ENCODE data around the gene CCDC30.

The CCDC30 gene

GRCh38 chr1:42576935-42577334 is 113.8 kb downstream of the CCDC30 start:
- Histone ChIP-seq H2AFZ (no peak overlapping the region), H3K4me3 (ENCODE audit: low read depth, low read length) (no peak overlapping the region), H3K9me3 (ENCODE audit: control insufficient read depth, low read length) (no peaks in the 10 kb centered on the region), H3K36me3 (ENCODE audit: control insufficient read depth, insufficient read depth, low read length) (no peaks in the 10 kb centered on the region), H3K9ac (no peak overlapping the region), H3K27ac (no peak overlapping the region), H3K79me2 (no peaks in the 10 kb centered on the region), H3K27me3 (ENCODE audit: control insufficient read depth, insufficient read depth, low read length) (no peaks in the 10 kb centered on the region), H3K4me2 (ENCODE audit: low read length) (no peak overlapping the region), H3K4me1 (no peaks in the 10 kb centered on the region)
- TF ChIP-seq CTCF (IDR thresholded peaks at IDR 0.05): no peak

- H3K9ac ChIP-seq: no peak overlapping the region
- no peaks in the 10 kb centered on the region for H3K9me3 ChIP-seq (ENCODE audit: control insufficient read depth, low read length)
- no peak overlapping the region for H3K4me3 ChIP-seq (ENCODE audit: low read depth, low read length)
- H3K4me2 ChIP-seq (ENCODE audit: low read length): no peak overlapping the region
- no peaks in the 10 kb centered on the region for H3K79me2 ChIP-seq
- H3K36me3 ChIP-seq (ENCODE audit: control insufficient read depth, insufficient read depth, low read length): no peaks in the 10 kb centered on the region
- H3K27ac ChIP-seq: no peak overlapping the region
- H2AFZ ChIP-seq: no peak overlapping the region
- no peaks in the 10 kb centered on the region for H3K4me1 ChIP-seq
- TF ChIP-seq CTCF (IDR thresholded peaks at IDR 0.05): no peak
- no peaks in the 10 kb centered on the region for H3K27me3 ChIP-seq (ENCODE audit: control insufficient read depth, insufficient read depth, low read length)
Measured at GRCh38 chr1:42586016-42586415, 122.9 kb downstream of the CCDC30 start.

- no peak overlapping the region for H2AFZ ChIP-seq
- H3K27ac ChIP-seq: no peak overlapping the region
- no peaks in the 10 kb centered on the region for H3K4me1 ChIP-seq
- H3K27me3 ChIP-seq (ENCODE audit: control insufficient read depth, insufficient read depth, low read length): no peaks in the 10 kb centered on the region
- H3K4me3 ChIP-seq (ENCODE audit: low read depth, low read length): no peak overlapping the region
- H3K79me2 ChIP-seq: no peaks in the 10 kb centered on the region
- H3K36me3 ChIP-seq (ENCODE audit: control insufficient read depth, insufficient read depth, low read length): no peaks in the 10 kb centered on the region
- no peaks in the 10 kb centered on the region for H3K9me3 ChIP-seq (ENCODE audit: control insufficient read depth, low read length)
- no peak overlapping the region for H3K4me2 ChIP-seq (ENCODE audit: low read length)
- H3K9ac ChIP-seq: no peak overlapping the region
- TF ChIP-seq CTCF (IDR thresholded peaks at IDR 0.05): no peak
Measured at GRCh38 chr1:42587753-42588152, 124.7 kb downstream of the CCDC30 start.

GRCh38 chr1:42592811-42593210 is 129.7 kb downstream of the CCDC30 start:
- Histone ChIP-seq H3K36me3 (ENCODE audit: control insufficient read depth, insufficient read depth, low read length) (no peaks in the 10 kb centered on the region), H3K9me3 (ENCODE audit: control insufficient read depth, low read length) (no peaks in the 10 kb centered on the region), H2AFZ (no peak overlapping the region), H3K4me1 (no peaks in the 10 kb centered on the region), H3K4me3 (ENCODE audit: low read depth, low read length) (no peak overlapping the region), H3K79me2 (no peaks in the 10 kb centered on the region), H3K4me2 (ENCODE audit: low read length) (no peak overlapping the region), H3K9ac (no peak overlapping the region), H3K27ac (no peak overlapping the region), H3K27me3 (ENCODE audit: control insufficient read depth, insufficient read depth, low read length) (no peaks in the 10 kb centered on the region)
- no peak for TF ChIP-seq CTCF (IDR thresholded peaks at IDR 0.05)

GRCh38 chr1:42593486-42594100 is 130.5 kb downstream of the CCDC30 start:
- Histone ChIP-seq H3K9ac (no peak overlapping the region), H3K79me2 (no peaks in the 10 kb centered on the region), H3K9me3 (ENCODE audit: control insufficient read depth, low read length) (no peaks in the 10 kb centered on the region), H3K27ac (no peak overlapping the region), H3K4me3 (ENCODE audit: low read depth, low read length) (no peak overlapping the region), H3K4me2 (ENCODE audit: low read length) (no peak overlapping the region), H3K4me1 (no peaks in the 10 kb centered on the region), H3K27me3 (ENCODE audit: control insufficient read depth, insufficient read depth, low read length) (no peaks in the 10 kb centered on the region), H3K36me3 (ENCODE audit: control insufficient read depth, insufficient read depth, low read length) (no peaks in the 10 kb centered on the region), H2AFZ (no peak overlapping the region)
- TF ChIP-seq CTCF (IDR thresholded peaks at IDR 0.05): no peak
